GM13976 (cell line): ENCODE data around the gene SLC9A5.

Source experiments
- DNase-seq: peaks from one replicate; pipeline ENCODE4 v3.0.0; 2012; ENCODE audit warnings: low spot score
- in situ Hi-C: fragments of 300-500 bp; cut with MboI; formaldehyde crosslinking; loops from one replicate; pipeline ENCODE4 v1.12.0; 2022; ENCODE audit warnings: low sequenced_read_pairs, mixed read lengths, inconsistent platforms; ENCODE audit not compliant: unreplicated experiment
- TF ChIP-seq, protein P1 (sequence below): IDR thresholded peaks from 2 replicates; pipeline ENCODE4 v1.5.1; 2012; ENCODE audit warnings: borderline replicate concordance, mild to moderate bottlenecking; ENCODE audit not compliant: insufficient read depth; ENCODE audit errors: extremely low read depth, missing control alignments, control extremely low read depth

Gene SLC9A5

DNA sequence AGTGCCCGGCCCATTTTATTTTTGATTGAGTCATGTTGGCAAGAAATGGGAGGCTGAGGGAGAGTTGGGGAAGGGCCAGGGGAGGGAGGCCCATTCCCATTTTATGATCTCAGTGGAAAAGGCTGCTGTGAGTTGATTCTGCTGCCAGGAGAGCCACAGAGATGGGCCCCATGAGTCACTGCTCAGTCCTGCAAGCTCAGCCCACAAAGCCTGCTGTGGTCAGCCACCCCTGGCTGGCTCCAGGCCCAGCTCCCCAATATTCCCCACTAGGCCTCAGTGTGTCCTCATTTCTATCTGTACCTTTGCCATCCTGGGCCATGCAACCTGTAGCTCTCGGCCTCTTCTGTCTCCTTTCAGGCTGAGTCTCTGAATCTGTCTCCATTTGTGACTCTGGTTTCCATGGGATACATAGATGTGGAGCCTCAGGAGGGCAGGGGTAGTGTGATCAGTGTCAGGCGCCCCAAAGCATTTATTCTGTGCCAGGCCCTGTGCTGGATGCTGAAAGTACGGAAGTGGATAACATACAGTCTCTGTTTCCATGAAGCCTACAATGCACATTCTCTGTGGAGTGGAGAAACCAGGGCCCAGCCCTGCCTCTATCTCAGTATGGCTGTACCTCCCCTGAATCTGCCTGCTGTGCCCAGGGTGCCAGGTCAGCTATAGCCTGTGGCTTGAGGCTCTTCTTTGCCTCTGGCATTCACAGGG is 28.7 kb downstream of the SLC9A5 start:
- in situ Hi-C loops: no loop called here
- no peak for DNase-seq
- TF ChIP-seq, protein P1, sequence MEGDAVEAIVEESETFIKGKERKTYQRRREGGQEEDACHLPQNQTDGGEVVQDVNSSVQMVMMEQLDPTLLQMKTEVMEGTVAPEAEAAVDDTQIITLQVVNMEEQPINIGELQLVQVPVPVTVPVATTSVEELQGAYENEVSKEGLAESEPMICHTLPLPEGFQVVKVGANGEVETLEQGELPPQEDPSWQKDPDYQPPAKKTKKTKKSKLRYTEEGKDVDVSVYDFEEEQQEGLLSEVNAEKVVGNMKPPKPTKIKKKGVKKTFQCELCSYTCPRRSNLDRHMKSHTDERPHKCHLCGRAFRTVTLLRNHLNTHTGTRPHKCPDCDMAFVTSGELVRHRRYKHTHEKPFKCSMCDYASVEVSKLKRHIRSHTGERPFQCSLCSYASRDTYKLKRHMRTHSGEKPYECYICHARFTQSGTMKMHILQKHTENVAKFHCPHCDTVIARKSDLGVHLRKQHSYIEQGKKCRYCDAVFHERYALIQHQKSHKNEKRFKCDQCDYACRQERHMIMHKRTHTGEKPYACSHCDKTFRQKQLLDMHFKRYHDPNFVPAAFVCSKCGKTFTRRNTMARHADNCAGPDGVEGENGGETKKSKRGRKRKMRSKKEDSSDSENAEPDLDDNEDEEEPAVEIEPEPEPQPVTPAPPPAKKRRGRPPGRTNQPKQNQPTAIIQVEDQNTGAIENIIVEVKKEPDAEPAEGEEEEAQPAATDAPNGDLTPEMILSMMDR: no peak

DNA sequence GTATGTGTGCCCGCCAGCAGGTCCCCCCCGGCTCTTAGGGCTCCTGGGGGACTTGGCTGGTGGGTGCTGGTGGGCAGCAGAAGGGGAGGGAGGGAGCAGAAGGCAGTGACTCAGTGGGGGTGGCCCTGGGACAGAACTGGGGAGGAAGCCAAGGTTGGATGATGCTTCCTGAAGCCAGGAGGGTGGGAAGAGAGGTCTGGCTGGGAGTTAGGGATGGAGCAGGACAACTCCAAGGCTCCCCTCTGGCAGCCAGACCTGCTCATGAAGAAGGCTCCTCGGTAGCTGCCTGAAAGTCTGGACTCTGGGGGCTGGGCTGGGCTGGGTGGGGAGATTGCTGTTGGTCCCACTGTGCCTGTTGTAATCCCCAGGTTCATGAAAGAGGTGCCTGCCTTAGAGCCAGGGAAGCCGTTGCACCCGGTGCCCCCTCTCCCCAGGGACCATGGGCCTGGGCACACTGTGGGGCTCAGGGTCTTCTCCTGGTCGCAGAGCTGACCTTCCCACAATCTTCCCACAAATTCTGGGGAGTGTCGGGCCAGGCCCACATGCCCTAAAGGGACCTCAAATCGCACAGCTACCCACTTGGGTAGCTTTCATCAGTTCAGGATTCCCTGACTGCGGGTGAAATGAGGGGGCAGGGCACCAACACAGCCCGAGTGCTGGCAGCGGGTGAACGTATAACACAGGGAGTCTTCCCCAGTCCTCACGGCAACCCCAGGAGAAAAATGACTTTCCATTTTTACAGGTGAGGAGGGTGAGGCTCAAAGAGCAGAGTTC is 29.4 kb downstream of the SLC9A5 start:
- no peak for DNase-seq
- TF ChIP-seq, protein P1: no peak
- in situ Hi-C loops: no loop called here

DNA sequence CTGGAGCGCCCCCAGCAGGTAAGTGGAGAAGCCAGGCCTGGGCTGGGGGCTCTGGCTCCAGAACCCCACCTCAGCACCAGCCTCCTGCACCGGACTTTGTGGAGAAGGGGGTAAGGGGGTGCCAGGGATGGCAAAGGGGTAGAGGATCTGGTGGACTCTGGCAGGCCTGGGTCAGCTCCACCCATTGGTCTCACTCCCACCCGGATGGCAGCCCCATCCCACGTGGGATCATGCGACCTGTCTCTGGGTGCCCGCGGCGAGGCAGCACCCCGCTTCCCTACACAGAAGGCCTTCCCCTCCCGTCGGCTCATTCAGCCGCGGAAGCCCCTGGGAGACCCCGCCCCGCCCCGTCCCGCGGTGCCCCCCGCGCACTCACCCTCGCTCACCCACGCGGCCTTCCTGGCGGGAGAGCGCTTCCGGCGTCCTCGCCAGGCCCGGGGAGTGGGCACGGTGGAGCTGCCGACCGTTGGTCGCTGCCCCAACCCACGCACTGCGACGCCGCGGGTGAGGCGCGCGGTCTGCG is 30.1 kb downstream of the SLC9A5 start:
- peak; percentile 80 for DNase-seq
- in situ Hi-C loops: no loop called here

DNA sequence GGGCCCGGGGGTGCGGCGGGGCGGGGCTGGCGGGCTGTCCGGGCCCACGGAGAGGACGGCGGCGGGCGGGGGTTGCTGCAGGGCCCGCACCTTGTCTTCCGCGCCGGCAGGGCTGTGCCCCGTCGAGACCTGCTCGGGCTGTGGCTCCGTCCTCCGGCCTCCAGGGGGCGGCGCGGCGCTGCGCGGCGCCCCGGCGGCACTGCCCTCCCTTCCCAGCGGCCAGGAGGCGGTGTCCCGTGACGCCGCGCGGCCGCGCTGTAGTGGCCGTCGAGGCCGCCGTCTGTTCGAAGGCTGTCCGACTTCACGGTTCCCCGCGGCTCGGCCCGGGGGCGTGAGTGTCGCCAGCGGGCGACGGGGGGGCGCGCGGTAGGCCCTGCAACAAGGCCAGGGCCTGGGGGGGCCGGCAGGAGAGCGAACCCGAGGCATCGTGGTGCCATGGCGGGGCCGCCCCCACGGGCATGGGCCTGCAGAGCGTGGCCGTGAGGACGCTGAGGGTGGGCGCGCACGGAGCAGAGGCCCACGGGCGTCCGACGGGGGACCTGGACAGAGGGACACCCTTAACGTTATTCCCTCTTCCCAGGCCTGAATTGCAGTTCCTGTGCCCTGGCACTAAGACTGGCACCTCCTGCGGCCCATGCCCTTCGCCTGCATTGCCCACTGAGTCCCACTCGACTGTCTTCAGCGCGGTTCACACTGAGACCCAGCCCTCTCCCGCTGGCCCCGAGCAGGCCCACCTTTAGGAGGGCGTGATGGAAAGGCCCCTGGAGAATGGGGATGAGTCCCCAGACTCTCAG is 30.7 kb downstream of the SLC9A5 start, which contains the start of gene PLEKHG4:
Gene PLEKHG4, plus strand, starts transcription at position 237 of the 794 bp plus-strand sequence. Its CDS starts 513 bp downstream, at position 750.
- in situ Hi-C loops: no loop called here
- TF ChIP-seq, protein P1: peak; percentile 94
- peak; percentile 97 for DNase-seq

More for the DNA sequence above, 30.1 kb downstream of the SLC9A5 start:
- TF ChIP-seq, protein P1: peak; percentile 31

DNA sequence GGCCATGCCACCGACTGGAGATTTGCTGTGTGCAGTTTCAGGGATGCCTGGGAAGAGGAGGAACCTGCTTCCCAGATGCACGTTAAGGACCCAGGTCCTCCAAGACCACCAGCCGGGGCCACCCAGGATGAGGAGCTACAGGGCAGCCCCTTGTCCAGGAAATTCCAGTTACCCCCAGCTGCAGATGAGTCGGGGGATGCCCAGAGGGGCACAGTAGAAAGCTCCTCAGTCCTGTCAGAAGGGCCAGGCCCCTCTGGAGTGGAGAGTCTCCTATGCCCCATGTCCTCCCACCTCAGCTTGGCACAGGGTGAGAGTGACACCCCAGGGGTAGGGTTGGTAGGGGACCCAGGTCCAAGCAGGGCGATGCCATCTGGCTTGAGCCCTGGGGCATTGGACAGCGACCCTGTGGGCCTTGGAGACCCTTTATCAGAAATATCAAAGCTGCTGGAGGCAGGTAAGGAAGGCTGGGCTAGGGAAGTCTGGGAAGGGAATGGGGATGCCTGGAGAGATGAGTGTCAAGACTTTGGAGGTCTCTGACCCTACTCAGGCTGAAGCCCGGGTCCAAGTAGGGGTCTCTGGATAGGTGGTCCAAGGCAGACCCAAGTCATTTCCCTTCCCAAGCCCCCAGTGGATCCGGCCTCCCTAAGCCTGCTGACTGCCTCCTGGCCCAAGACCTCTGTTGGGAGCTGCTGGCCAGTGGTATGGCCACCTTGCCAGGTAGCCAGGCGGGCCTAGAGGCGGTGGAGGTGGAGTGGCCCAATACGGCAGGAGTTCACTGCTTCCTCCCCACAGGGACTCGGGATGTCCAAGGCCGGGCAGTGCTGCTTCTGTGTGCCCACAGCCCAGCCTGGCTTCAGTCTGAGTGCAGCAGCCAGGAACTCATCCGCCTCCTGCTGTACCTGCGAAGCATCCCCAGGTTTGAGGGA is 31.6 kb downstream of the SLC9A5 start:
- no peak for DNase-seq
- TF ChIP-seq, protein P1: no peak
- in situ Hi-C loops: no loop called here
